GM12878 (cell line): ENCODE measurements around the gene FLVCR2. TPM values are rescaled to one million over a fixed set of nuclear protein-coding genes. Genes with fewer than 3 reads are reported as not detected.

ENCODE experiments used
- BRCA1 ChIP-seq: IDR thresholded peaks from 2 replicates; pipeline ENCODE4 v1.6.1; 2011; ENCODE audit warnings: low read depth, low read length, improper control_type of control experiment
- CHD1 ChIP-seq: IDR thresholded peaks from 2 replicates; pipeline ENCODE4 v1.6.1; 2012; ENCODE audit warnings: low read depth, low read length, improper control_type of control experiment
- EZH2 ChIP-seq: IDR thresholded peaks from 2 replicates; pipeline ENCODE4 v1.6.1; 2012; ENCODE audit warnings: low read depth, mild to moderate bottlenecking, control low read depth, inconsistent platforms, low read length, borderline replicate concordance; ENCODE audit not compliant: control insufficient read depth
- IKZF1 ChIP-seq: fragments of 450-650 bp; conservative IDR thresholded peaks from 2 replicates; pipeline ENCODE4 v1.6.1; 2017; ENCODE audit warnings: antibody characterized with exemption, mild to moderate bottlenecking
- PBX3 ChIP-seq: IDR thresholded peaks from 2 replicates; pipeline ENCODE4 v1.6.1; 2011; ENCODE audit warnings: mild to moderate bottlenecking, low read depth, low read length, moderate library complexity; ENCODE audit not compliant: insufficient replicate concordance
- PKNOX1 ChIP-seq: fragments of 450-650 bp; IDR thresholded peaks from 2 replicates; pipeline ENCODE4 v1.6.1; 2016; ENCODE audit warnings: mild to moderate bottlenecking
- SPI1 ChIP-seq: IDR thresholded peaks from 2 replicates; pipeline ENCODE4 v1.6.1; 2011; ENCODE audit warnings: low read depth, mild to moderate bottlenecking, low read length, moderate library complexity, borderline replicate concordance; ENCODE audit not compliant: insufficient read depth
- STAT3 ChIP-seq: IDR thresholded peaks from 2 replicates; pipeline ENCODE4 v1.6.1; 2011; ENCODE audit warnings: low read depth, low read length, improper control_type of control experiment
- polyA plus RNA-seq, 11 experiments: library from polyadenylated mRNA; depleted of rRNA in 4 of 11; unstranded in 6 of 11; stranded (reverse) in 5 of 11; fragments of >200 nt; fragmentation: Nextera tagmentation in 4 of 11; fragmentation: Illumina TruSeq in 1 of 11; extraction: Ambion mirVana in 4 of 11; extraction: Trizol in 1 of 11; gene quantifications; 1 replicate in 1 of 11; 2 replicates in 10 of 11; pipeline versions ENCODE4 v1.2.1 to v1.2.3, GENCODE V29; 2011 to 2016; ENCODE audit warnings: inconsistent platforms in 2 of 11, missing spikeins in 2 of 11, low read depth in 1 of 11
- total RNA-seq, 4 experiments: library from RNA; depleted of rRNA in 3 of 4; stranded (reverse); fragments of >200 nt in 3 of 4; fragmentation: Illumina TruSeq in 1 of 4; extraction: Trizol in 1 of 4; gene quantifications; 2 replicates each; pipeline versions ENCODE4 v1.2.1 to v1.2.3, GENCODE V29; 2013 to 2021
- TF ChIP-seq, protein P1 (sequence below): fragments of 450-650 bp; IDR thresholded peaks from 2 replicates; pipeline ENCODE4 v1.6.1; 2017; ENCODE audit warnings: mild to moderate bottlenecking
- TF ChIP-seq, protein P2 (sequence below): fragments of 450-650 bp; IDR thresholded peaks from 2 replicates; pipeline ENCODE4 v1.6.1; 2016; ENCODE audit warnings: mild to moderate bottlenecking
- TF ChIP-seq, protein P3 (sequence below): fragments of 450-650 bp; IDR thresholded peaks from 2 replicates; pipeline ENCODE4 v1.6.1; 2017; ENCODE audit warnings: borderline replicate concordance

The FLVCR2 gene
- total and polyA plus RNA-seq, 10 of the 15 experiments (the other 5 are each of a cell fraction or from before 2014, with no cell fraction given): 0.24 to 3.7 (median 1.6) TPM

GRCh38 chr14:75685910-75686309, 107.5 kb downstream of the FLVCR2 start (continued):
- TF ChIP-seq PBX3: no peak
- TF ChIP-seq, protein P1, sequence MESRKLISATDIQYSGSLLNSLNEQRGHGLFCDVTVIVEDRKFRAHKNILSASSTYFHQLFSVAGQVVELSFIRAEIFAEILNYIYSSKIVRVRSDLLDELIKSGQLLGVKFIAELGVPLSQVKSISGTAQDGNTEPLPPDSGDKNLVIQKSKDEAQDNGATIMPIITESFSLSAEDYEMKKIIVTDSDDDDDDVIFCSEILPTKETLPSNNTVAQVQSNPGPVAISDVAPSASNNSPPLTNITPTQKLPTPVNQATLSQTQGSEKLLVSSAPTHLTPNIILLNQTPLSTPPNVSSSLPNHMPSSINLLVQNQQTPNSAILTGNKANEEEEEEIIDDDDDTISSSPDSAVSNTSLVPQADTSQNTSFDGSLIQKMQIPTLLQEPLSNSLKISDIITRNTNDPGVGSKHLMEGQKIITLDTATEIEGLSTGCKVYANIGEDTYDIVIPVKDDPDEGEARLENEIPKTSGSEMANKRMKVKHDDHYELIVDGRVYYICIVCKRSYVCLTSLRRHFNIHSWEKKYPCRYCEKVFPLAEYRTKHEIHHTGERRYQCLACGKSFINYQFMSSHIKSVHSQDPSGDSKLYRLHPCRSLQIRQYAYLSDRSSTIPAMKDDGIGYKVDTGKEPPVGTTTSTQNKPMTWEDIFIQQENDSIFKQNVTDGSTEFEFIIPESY: no peak
- no peak for TF ChIP-seq BRCA1
- no peak for TF ChIP-seq PKNOX1
- TF ChIP-seq EZH2: no peak
- no peak for TF ChIP-seq SPI1
- no peak for TF ChIP-seq IKZF1
- TF ChIP-seq, protein P2, sequence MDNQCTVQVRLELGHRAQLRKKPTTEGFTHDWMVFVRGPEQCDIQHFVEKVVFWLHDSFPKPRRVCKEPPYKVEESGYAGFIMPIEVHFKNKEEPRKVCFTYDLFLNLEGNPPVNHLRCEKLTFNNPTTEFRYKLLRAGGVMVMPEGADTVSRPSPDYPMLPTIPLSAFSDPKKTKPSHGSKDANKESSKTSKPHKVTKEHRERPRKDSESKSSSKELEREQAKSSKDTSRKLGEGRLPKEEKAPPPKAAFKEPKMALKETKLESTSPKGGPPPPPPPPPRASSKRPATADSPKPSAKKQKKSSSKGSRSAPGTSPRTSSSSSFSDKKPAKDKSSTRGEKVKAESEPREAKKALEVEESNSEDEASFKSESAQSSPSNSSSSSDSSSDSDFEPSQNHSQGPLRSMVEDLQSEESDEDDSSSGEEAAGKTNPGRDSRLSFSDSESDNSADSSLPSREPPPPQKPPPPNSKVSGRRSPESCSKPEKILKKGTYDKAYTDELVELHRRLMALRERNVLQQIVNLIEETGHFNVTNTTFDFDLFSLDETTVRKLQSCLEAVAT: no peak
- TF ChIP-seq, protein P3, sequence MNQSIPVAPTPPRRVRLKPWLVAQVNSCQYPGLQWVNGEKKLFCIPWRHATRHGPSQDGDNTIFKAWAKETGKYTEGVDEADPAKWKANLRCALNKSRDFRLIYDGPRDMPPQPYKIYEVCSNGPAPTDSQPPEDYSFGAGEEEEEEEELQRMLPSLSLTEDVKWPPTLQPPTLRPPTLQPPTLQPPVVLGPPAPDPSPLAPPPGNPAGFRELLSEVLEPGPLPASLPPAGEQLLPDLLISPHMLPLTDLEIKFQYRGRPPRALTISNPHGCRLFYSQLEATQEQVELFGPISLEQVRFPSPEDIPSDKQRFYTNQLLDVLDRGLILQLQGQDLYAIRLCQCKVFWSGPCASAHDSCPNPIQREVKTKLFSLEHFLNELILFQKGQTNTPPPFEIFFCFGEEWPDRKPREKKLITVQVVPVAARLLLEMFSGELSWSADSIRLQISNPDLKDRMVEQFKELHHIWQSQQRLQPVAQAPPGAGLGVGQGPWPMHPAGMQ: no peak
- no peak for TF ChIP-seq CHD1
- no peak for TF ChIP-seq STAT3
